Measurements from ENCODE around the gene FBXL2.
A peak's percentile ranks its signal among the peaks of the same experiment; 100 is the strongest.
"Not testable (repeated sequence)": the region's sequence is repeated elsewhere in the genome, so short reads cannot be mapped to it uniquely, and the experiment has no call there.

The FBXL2 gene

GRCh38 chr3:33317963-33318709 lies 40.9 kb downstream of the FBXL2 start:
- DNase-seq, result peak; percentile 1 to 9

DNA sequence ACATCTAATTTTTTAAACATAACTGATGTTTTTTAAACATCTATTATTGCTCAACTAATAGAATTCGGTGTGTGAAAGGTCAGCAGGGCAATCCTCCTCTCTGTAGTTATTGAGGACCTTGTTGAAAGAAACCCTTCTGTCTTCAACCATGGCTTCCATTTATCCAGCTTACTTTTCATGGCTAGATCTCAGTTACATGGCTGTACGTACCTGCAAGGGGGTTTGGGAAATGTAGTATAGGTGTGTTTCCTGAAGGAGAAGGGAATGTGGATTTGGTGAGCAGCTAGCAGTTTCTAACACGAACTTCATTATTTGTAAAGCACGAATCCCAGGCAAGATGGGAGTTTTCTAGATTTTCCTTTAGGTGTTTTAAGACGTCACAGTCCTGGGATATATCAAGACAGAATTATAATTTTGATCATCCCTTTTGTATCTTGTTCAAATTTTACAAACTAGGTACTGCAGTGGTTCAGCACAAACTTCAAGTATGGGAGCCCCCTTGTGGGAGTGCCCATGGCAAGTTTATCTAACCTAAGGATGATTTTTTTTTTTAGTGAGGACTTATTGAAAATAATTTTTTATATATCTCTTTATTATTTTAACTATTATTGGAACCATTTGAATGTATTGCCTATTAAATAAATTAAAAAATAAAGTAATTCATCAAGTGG lies 41.6 kb downstream of the FBXL2 start:
- DNase-seq, result no peak

- no peak for DNase-seq
These were observed 45.2 kb downstream of the FBXL2 start for GRCh38 chr3:33322412-33322811.

GRCh38 chr3:33331414-33331813 lies 54.2 kb downstream of the FBXL2 start:
- DNase-seq, result no peak

DNA sequence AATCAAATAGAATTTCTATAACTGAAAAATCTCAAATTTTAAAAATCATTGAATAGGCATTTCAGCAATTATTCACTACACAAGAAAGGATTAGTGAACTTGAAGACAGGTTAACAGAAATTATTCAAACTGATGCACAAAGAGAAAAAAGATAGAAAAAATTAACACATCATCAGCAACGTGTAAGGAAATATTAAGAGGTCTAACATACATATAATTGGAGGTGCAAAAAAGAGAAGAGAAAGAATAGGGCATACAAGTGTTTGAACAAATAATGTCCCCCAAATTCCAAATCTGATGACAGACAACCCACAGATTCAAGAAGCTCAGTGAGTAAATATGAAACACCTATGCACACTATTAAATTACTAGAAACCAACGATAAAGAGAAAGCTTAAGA lies 57.1 kb downstream of the FBXL2 start:
- DNase-seq, result no peak

- DNase-seq, result not testable (repeated sequence)
These were observed 61.8 kb downstream of the FBXL2 start for GRCh38 chr3:33338936-33339465.

GRCh38 chr3:33339758-33340157 lies 62.5 kb downstream of the FBXL2 start:
- no peak for DNase-seq

DNA sequence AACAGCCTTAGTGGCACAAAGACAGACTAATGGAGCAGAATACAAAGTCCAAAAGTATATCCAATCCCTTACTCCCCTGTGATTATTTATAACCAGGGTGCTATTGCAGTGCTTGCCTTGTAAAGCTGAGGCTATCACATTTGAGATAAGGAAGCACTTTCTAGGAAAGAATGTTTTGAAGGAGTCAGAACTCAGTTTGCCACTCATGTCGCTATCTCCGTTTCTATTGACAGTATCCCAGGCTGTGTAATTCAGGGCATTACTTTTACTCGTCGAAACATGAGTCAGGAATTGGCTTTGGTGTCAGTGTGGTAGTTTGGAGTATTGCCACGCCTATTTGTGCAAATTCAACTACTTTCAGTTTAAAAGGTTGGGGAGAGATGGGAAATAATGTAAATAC lies 78.4 kb downstream of the FBXL2 start:
- no peak for DNase-seq

- DNase-seq, result no peak
These were observed 81.0 kb downstream of the FBXL2 start for GRCh38 chr3:33358172-33358781.

GRCh38 chr3:33360136-33360825 lies 83.0 kb downstream of the FBXL2 start:
- DNase-seq, result no peak

GRCh38 chr3:33363113-33363800 lies 86.0 kb downstream of the FBXL2 start:
- no peak for DNase-seq

DNA sequence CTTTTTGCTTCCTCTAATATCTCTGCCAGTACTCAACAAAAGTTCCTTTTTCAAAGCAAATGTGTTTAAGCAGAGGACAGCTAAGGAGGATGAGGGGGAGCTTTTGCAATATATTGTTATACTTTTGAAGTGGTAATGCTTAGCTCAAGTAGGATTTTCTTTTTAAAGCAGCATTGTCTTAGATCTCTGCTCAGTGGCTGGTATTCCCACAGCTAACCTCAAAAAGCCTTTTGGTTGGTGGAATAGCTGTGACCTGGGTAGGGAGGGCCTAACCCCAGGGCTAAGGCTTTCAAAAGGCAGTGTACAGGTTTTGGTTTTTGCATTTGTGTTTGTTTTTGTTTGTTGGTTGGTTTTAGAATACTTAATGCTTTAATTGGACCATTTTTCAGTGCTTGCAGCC lies 86.8 kb downstream of the FBXL2 start:
- DNase-seq, result no peak

DNA sequence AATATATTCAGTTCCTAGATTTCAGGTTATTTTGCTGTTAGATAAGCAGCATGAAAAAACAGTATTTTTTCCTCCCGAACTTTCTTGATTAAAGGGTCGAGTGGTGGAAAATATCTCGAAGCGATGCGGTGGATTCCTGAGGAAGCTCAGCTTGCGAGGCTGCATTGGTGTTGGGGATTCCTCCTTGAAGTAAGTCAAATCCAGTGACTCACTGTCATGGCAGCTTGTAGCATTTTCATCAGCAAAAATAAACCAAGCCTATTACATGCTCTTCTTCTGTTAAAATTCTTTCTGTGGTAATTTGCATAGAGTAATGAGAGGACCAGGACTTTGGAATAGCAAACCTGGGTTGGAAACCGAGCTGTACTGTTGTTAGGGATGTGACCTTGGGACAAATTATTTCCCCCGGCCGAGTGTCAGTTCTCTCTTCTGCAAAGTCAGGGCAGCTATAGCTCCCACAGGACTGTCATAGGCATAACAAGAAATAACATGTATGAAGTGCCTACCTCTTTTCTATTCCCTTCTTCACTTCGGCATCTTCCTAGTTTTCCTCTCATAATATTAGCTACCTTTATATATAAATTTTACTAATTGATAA lies 87.4 kb downstream of the FBXL2 start:
- no peak for DNase-seq

DNA sequence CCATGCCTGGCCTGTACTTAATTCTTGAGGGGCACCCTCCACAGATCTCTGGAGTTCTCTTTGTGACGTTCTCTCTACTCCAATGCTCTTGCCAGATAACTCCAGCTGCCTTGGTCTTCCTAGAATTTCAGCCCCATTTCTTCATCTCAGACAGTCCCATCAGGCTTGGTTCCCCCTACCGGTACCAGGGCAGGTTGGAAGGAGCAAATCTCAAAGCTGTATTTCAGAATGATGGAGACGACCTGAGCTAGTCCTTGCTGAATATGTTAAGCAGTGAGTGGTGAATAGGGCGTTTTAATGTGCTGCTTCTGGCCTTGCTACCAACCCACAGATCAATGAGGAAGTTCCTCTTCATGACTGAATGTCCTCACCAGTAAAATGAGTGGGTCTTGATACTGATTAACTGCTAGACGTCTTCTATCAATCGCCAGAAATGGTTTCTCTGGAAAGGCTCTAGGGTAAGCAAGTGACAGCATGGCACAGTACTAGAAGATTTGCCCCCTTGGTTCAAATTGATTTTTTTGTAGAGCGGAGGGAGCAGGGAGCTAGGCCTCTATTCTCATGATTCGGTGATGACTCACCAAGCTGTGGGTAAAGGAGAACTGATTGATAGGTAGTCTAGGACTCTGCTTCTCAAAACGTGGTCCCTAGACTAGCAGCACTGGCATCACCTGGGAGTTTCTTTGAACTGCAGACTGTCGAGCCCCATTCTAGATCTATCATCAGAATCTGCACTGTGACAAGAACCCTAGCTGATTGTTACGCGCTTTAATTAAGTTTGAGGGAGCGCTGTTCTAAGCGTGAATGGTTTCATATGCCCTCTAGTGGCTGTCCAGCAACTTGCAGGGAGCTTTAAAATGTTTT lies 95.2 kb downstream of the FBXL2 start:
- DNase-seq, result peak; percentile 43 to 61

- no peak for DNase-seq
These were observed 95.8 kb downstream of the FBXL2 start for GRCh38 chr3:33373082-33373437.

- DNase-seq, result no peak
These were observed 100.2 kb downstream of the FBXL2 start for GRCh38 chr3:33377489-33377888.

DNA sequence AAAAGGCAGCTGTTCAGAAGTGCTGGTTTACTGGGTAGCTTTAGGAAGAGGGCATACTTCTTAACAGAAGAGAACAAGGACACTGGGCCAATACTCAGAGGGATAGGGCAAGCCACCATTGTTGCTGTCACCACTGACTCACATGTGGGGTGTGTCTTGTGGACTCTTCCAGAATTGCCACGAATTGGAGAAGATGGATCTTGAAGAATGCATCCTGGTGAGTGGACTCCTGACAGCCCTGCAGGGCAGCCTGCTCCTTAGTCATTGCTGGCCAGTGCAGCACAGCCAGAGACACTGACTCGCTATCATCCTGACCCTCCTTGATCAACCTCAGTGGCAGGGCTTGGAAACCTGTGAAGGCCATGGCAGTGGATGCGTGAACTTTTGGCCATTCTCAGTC lies 100.7 kb downstream of the FBXL2 start:
- no peak for DNase-seq

DNA sequence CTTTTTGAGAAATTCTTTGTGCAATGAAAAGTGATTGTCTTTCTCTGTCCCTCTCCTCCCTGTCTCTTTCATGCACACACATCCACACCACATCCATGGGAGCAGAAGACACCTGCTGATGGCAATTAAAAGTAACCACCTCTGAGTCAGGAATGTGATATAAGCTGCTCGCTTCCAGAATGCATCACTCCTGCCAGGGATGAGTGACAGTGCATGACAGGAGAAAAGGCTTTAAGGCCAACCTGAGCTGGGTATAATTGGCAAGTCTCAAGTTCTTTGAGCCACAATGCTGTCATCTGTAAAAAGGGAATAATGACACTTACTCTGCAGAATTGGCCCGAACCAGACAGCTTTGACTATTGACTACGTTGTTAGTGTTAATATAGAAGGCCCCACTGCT lies 103.4 kb downstream of the FBXL2 start:
- DNase-seq, result no peak

GRCh38 chr3:33383951-33384350 lies 106.7 kb downstream of the FBXL2 start:
- DNase-seq, result no peak

- DNase-seq, result no peak
These were observed 108.2 kb downstream of the FBXL2 start for GRCh38 chr3:33385423-33385822.

GRCh38 chr3:33386631-33387030 lies 109.4 kb downstream of the FBXL2 start:
- DNase-seq, result no peak
